Esophagus squamous epithelium (tissue), 4 donors: ENCODE measurements around the gene COL4A1.

Source experiments
- POLR2A ChIP-seq, 4 donors: fragments of 450-650 bp; IDR thresholded peaks; one replicate each; pipeline ENCODE4 v1.6.1; 2017; ENCODE audit warnings: antibody characterized with exemption in 4 of 4, mild to moderate bottlenecking in 4 of 4, moderate library complexity in 3 of 4
- TF ChIP-seq, protein P1 (sequence below), 6 experiments: fragments of 450-650 bp in 4 of 6; fragments of 200-600 bp in 2 of 6; sonication (generic) in 2 of 6; IDR thresholded peaks; one replicate each; pipeline ENCODE4 v1.5.1; 2016 to 2019; ENCODE audit warnings: antibody characterized with exemption in 6 of 6, mild to moderate bottlenecking in 4 of 6, moderate library complexity in 4 of 6

DNA sequence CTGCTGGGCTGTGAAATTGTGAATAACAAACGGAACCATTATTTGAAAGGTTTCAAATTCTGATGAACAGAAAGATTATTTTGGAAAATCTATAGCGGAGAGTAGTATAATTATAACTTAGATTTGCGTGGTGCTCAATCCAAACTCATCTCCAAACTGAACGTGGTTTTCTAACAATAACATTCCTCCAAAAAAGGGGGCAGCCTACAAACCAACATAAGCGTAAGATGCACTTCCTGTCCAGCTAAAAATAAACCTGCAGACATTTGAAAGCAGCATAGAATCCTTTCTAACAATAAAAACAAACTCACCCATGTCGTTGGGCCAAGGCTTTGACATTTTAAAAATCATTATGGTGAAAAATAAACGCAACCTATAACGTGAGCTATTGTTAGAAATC is 178.4 kb downstream of the COL4A1 start:
- TF ChIP-seq, protein P1, sequence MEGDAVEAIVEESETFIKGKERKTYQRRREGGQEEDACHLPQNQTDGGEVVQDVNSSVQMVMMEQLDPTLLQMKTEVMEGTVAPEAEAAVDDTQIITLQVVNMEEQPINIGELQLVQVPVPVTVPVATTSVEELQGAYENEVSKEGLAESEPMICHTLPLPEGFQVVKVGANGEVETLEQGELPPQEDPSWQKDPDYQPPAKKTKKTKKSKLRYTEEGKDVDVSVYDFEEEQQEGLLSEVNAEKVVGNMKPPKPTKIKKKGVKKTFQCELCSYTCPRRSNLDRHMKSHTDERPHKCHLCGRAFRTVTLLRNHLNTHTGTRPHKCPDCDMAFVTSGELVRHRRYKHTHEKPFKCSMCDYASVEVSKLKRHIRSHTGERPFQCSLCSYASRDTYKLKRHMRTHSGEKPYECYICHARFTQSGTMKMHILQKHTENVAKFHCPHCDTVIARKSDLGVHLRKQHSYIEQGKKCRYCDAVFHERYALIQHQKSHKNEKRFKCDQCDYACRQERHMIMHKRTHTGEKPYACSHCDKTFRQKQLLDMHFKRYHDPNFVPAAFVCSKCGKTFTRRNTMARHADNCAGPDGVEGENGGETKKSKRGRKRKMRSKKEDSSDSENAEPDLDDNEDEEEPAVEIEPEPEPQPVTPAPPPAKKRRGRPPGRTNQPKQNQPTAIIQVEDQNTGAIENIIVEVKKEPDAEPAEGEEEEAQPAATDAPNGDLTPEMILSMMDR (IDR thresholded peaks at IDR 0.05): no peak
- no peak for TF ChIP-seq POLR2A (IDR thresholded peaks at IDR 0.05)
